ENCODE results near the gene PPP3CA.

Gene PPP3CA

DNA sequence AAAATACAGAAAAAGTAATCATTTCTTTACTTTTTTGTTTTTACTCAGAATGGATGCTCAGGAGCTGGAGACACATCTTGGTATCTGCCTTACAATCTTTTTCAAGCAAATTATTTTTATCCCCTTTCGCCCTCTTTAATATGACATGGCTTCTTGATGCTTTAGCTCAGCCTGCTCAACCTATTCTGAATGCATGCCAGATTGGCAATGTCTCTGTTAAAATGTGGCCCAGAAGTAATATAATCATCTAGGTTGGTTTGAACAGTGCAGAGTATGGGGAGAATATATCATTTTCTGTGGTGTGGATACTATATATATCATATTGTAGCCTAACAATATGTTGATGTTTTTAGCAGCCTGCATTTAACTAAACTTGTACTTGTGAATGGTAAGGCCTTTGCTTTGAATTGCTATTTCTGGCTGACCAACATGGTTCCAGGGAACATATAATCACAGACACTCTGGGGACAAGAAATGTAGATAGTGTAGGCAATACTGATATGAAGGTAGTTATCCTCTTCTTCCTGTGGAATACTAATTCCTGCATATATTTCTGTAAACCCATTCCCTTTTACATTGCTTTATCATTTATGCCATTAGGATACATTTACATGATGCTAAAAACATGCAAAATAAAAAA lies 282.7 kb downstream of the PPP3CA start:
- DNase-seq: no peak

DNA sequence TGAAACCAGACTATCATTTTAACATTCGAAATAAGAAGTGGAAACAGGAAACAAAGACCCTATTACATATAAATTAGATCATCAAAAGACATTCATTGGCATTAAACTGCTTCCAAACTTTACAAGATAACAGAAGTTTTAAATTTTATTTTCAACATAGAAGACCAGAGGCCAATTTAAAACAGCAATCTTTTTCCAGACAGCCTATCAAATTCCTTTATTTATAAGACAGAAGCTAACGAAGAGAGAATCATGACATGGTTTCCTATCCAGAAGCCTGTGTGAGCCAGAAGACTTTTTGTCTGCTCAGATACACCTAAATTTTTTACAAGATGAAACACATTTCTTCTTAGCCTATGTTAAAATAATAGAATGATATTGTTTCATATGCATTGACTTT lies 291.9 kb downstream of the PPP3CA start:
- DNase-seq: no peak

DNA sequence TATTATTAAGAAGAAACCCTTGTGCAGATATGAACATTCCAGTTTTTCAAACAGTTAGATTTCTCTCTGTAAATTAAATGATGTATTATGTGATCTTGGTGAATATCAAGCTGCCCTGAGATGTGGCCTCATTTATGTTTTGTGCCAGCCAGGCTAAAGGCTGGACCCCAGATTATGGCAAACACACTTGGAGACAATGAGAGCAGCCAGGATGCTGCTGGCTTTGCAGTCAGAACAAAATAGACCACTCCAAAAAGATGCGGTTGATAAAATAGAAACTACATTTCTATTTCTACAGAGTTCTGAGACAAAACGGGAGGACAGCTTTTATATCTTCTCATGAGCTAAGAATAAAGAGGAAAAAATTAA lies 296.5 kb downstream of the PPP3CA start:
- no peak for DNase-seq

DNA sequence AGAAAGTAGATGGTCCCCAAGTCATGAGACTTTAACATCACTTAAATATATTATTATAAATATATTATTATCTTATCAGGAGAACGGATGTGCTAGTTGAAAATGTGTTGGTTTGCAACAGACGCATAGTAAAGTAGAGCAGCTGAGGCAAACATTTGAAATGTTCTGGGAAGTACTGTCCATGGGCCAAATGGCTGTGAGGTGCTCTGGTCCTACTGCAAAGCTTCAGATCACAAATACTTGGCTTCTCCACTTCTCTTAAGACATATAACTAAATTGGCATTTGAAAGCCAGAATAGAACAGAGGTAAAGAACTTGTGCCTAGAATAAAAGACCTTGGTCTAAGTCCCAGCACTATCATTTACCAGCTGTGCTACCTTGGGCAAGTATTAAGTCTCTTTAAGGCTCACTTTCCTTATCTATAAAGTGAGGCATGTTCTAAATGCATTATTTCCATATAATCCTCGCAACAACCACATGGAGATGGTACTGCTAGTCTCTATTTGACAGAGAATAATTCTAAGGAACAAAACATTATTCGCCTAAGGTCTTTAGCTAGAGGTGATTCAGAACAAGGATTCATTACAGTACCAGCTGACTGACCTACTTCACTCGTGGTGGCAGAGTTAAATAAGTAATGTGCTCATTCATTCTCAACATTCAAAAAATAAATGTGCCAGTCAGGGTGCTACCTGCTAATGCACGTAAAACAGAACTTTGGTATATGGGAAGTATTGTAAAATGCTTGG lies 297.1 kb downstream of the PPP3CA start:
- no peak for DNase-seq

DNA sequence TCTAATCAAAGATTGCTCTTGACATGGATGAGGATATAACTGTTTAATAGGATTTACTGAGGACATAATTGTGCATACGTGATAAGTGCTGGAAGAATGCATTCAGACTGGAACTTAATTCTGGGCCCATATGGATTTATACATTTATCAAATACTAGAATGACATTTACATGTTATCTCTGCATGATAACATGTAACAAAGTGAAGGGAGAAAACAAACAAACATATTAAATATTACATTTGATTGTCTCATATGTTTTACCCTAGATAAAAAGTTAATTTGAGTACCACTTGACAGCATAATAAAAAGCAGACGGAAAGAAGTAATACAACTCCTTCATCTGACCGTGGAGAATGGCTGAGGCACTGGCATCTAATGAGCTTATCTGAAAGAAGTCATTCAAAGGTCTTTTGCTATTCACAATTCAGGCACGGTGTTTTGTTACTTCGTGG lies 297.8 kb downstream of the PPP3CA start:
- DNase-seq: no peak

DNA sequence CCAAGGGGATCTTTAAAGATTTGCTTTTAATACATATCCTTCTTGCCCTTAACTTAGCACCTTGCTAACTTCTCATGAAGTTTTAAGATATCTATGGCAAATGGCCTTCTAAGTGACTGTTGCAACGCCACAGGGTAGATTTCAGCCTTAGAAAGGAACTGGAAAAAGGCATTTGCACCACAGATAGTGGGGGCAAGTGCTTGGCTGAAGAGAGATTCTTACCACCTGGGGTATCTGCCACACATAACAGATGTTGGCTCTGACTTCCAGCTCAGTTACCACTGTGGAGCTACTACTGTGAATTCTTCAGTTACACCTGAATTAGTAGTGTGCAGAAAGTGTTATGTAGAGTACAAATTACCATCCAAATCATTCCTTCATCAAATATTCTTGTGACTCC lies 302.6 kb downstream of the PPP3CA start:
- no peak for DNase-seq

DNA sequence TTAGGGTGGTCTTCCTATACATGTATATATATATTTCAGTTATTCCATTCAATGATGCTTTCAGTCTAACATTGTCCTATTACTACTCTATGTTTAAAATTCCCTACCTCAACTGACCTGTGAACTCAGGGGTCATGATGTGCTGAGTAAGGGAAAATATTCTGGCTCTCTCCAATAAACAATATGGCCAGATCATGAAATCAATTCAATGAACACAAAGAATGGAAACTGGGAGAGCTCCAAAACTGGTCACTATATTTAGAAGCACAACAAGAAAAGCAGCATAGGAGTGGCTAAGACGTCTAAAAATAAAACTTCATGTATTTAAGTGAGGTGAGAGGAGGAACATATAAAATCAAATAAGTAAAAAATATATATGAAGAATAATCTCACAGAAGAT lies 304.5 kb downstream of the PPP3CA start:
- no peak for DNase-seq

DNA sequence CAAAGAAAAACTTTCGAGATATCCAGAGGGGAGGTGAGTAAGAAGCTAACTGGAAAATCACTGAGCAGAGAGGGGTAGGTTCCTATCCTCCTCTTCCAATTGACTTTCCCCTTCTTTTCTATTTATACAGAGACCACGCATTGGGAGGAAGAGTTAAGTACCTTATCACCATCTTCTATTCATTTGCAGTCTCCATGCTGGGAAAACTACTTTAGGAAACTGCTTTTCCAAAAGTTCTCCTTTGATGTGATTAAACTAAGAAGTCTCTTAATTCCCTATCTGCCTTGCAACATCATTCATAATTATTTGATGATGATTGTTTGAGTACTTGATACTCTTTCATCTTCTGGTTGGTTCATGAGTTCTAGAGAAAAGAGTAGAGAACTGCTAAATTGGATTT lies 306.6 kb downstream of the PPP3CA start:
- no peak for DNase-seq

DNA sequence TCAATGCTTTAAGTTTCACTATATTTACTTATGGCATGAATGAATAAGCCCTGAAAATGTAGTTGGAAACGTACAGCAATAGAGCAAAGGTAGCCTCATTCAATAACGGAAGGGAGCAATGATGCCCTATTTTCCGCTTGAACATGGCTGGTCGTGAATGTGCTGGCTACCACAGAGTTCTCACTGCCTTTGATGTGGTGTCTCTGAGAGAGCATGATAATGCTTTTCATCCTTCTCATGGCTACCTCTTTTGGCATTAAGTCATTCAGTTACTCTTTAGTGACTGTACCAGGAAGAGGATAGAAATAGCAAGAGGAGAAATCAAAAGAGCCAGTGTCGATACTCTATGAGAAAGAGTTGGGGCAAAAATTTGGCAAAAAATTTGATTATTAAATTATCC lies 308.0 kb downstream of the PPP3CA start:
- no peak for DNase-seq

DNA sequence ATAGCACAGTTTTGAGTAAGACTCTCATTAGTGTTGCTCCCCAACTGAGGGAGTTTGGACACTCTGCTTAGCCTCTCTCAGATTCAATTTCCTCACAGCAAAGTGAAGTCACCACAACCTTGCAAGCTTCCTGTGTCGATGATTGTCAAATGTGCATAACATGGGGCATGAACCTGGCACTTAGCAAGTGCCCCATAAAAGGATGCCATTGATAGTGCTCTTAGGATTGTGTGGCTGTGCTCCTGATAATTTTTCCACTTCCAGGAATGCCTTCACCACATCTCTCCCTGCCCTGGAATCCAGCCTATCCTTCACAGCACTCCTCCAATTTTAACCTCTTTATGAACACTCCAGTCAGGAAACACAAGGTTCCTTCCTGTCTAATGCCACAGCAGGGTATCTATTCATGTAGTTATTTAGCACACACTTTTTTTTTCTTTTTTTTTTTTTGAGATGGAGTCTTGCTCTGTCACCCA lies 309.4 kb downstream of the PPP3CA start:
- no peak for DNase-seq

DNA sequence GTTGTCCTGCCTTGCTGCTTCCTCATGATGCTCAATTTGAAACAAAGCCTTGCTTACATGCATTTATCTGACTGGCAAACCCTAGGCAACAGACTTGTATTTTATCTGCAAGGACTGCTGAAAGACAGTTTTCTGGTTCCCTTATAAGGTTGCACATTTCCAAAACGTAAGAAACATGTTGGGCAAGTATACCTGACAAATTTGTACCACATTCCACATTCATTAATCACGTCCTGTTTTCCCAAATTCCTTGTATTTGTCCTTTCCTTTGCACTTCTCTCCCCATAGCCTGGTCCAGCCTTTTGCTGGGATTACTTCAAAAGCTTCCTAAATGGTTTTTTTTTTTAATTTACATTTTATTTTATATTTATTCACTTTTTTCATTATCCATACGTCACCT lies 310.1 kb downstream of the PPP3CA start:
- DNase-seq: no peak

DNA sequence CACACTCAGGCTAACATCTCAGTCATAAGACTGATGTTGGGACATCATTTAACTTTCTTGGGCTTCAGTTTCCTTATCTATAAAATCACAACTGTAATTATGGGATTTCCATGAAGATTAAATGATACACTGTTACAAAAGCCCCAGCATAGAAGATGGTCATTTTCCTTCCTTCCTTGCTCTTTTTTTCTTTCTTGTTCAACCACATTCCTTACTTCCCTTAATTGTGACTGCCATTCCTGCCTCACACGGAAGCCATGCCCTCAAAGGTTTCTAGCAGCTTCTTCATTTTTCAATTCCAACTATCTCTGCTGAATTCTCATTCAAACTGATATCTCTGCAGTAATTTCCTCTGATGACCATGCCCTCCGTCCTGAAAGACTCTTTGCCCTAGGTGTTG lies 311.8 kb downstream of the PPP3CA start:
- DNase-seq: no peak

DNA sequence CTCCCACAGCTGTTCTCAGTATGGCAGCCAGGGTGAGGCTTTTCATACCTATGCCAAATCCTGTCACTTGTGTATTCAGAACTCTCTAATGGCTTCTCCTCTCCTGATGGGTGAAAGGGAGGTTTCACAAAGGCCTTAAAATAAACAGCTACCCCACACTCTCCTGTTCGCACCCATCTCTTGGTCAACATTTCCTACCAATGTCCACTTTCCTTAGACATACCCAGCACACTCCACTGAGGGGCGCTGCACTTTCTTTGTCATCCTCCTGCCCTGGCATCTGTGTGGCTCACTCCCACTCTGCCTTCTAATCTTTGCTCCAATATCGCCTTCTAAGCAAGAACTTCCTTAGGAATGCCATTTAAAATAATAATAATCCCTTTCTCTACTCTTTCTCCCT lies 313.3 kb downstream of the PPP3CA start:
- DNase-seq: no peak

DNA sequence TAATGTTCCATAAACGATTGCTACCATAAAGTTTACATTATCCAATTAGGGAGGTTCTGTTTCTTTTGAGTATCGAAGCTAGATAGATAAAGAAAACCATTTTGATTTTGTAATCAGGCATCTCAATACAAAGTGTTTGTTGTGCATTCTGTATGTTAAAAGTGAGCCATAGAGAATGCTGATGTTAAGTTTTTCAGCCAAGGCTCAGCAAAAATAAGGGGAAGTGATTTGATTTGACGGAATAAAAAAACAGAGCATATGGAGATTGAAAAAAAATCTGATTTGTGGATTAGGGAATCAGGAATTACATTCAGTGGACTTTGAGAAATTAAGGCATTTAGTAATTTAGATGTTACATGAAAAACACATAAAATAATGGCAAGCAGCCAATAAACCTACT lies 314.8 kb downstream of the PPP3CA start:
- no peak for DNase-seq

DNA sequence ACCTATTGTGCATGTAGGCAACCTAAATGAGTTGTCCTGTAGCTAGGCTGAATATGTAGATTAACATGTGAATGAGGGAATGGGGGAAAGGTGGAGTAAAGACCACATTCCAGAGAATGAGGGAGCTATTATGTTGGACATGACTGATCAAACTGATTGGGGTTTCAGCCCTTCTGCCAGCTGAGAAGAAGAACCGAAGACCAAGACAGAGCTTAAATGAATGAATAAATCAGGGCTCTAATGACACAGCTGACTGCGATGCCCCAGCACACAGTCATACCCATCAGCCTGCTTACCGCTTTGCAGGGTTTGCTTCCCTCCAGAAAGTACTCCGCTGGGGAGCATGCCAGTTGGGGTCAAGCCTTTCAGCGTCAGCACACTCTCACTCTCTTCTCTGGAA lies 315.4 kb downstream of the PPP3CA start:
- DNase-seq: no peak

DNA sequence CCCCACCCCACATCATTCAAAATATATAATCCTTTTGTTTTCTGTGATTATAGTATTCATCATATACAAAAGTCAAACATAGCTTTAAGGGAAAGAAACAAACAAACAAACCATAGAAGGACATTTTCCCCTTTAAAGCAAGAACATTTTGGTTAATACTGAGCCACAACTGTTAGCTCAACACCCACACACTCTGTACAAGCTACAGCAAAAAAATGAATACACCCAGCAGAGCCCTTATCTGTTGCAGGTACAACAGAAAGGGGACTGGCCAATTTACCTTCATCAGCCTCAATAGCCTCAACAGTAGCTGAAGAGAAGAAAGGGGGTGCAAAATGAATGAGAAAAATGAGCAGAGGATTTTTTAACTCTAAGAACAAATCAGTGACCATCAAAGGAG lies 318.4 kb downstream of the PPP3CA start:
- no peak for DNase-seq

DNA sequence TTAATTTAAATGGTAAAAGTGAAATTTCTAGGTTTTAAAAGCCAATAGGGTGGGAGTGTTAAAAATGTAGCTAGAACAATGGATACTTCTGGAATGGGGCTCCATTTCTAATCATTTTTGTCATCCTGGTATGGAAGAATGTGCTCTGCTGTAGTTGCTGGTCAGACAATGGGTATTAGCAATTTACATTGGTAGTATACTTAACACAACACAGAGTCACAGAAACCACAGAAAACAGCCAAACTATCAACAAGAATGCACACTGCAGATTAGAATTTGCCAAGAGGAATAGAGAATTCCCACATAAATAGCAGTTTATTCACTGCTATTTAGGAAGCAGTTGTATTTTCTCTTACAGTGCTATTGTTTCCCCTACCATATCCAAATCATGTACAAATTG lies 319.6 kb downstream of the PPP3CA start:
- no peak for DNase-seq

DNA sequence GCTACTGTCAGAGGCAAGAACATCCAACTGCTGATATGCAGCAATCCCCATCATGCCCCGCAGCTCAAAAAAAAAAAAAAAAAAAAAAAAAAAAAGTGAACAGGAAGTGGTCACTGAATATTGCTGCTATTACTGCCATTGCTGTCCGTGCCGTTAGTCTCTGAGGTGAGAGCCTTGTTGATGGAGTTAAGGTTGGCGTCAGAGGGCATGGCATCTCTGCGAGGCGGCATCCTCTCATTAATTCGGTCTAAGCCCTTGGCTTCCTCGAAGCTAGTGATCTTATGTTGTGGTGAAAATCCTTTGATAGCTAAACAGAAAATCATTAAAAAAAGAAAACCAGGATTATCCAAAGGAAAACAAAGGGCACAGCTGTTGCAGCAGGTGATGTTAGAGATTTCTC lies 321.6 kb downstream of the PPP3CA start:
- DNase-seq: no peak

DNA sequence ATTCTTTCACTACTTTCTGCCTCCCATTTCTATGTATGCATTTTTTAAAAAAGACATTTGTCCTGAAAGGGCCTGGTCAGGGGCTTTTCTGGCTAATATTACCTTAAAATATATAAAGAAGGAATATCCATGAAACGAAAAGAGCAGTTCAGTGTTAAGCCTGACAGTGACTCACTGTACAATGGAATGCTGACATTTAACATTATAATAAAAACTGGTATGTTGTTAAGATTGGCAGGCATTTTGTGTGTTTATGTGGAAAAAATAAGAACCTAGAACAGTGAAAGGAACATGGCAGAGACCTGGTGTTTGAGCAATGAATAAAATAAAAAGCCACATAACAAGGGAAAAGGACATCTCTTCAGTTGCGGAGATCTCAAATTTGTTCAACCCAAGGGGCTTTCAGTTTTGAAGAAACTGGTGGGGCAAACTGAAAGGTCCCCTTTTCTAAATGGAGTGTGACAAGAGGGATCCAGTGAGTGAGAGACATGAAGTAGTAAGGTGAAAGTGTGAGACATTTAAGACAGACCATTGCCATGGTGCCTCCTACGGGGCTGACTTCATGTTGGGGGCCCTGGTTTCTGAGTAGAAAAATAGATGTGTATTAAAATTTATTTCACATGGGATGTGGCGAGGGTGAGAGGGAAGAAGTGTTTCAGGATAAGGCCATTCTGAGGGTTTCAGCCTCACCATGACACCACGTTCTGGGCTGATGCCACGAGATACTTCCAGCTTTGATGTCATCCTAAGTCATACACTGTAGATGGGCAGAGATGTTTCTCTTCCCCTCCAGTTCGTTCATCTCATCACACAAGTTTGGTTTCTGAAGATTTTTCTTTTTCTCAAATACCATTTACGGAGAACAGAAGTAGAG lies 324.9 kb downstream of the PPP3CA start:
- no peak for DNase-seq

DNA sequence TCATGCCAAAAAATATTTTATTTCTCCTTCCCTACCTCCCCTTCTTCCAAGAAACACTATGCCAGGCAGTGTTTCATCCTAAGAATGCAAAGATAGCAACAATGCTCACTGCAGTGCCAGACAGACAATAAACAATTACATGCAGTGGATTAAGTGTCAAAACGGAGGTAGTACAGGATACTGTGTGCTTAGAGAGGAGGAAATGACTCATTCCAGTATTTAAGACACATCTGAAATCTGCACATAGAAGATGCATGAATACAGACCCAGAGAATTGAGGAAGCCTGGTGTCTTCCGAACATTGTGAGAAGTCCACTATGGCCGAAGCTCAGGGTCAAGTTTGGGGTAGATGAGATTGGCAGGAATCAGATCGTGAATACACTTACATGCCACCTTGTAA lies 326.4 kb downstream of the PPP3CA start:
- DNase-seq: no peak

DNA sequence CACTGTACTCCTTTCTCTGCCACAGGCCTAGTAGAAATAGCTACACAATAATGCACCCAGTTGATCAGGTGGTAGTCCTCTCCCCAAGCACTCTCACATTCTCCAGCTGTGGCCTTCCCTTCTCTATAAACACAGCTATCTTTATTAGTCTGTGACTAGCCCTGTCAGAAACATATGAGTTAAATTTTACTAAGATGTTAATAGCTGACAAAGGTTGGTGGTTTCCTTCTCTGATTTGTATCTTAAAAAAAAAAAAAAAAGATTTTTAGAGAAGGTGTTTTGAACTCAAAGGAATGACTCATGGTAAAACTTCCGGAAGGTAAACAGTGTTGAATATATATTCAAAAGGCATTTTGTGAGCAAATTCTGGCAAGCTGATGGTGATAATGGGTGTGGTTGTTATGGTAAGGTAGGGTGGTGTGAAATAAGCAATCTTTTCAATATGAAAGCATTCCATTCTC lies 327.4 kb downstream of the PPP3CA start:
- DNase-seq: no peak

DNA sequence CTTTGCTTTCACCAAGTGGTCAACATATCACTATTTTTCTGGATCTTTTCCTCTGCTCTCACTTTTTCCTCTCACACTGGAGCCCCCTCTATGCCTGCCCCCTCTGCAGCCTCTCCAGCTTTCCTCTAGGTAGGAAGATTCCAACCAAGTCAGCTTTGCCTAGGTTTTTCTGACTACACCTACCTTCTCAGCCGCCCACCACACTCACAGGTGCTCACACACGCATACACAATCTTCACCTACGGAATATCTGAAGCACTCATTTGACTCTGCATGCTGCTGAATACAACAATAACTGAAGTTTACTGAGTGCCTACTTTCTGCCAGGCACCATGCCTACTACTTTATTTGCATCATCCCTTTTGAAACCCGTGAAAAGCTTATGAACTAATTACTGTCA lies 328.0 kb downstream of the PPP3CA start:
- DNase-seq: no peak
